Endothelial cell of umbilical vein (primary cell): ENCODE measurements around the gene SIN3B. TPM values are rescaled to one million over a fixed set of nuclear protein-coding genes. Genes with fewer than 3 reads are reported as not detected.

Experiments used
- BruUV-seq: library from RNA; stranded (reverse); fragments of 400-500 nt; replicated peaks from 2 replicates; lab custom pipeline; 2021; lab: Mats Ljungman, UMichigan
- CTCF ChIA-PET: fragments of 300-600, 350-600 bp; sonication (Branson Sonifier 250); formaldehyde crosslinking; loops from one replicate; lab custom pipeline; 2021; ENCODE audit warnings: antibody characterized with exemption, inconsistent platforms; lab: Charles Lee
- POLR2A ChIA-PET: fragments of 300-600, 350-600 bp; sonication (Branson Sonifier 250); formaldehyde crosslinking; loops from one replicate; lab custom pipeline; 2021; ENCODE audit warnings: antibody characterized with exemption, inconsistent platforms; lab: Charles Lee
- DNase-seq: peaks from one replicate; pipeline ENCODE4 v3.0.0-alpha.2; 2011; ENCODE audit warnings: low read depth, low spot score
- FAIRE-seq: peaks from 2 replicates; lab custom pipeline; 2011; peaks lifted over from hg19 to GRCh38; lab: Jason Lieb, UNC
- H2AFZ ChIP-seq: 2 replicates; pipeline ENCODE4 v1.6.0; 2012; ENCODE audit warnings: low read depth, low read length, control low read depth, inconsistent platforms
- H3K27ac ChIP-seq: 2 replicates; pipeline ENCODE4 v1.5.1; 2011; ENCODE audit warnings: low read depth, mild to moderate bottlenecking, control low read depth, low read length, moderate library complexity; ENCODE audit not compliant: insufficient read depth
- H3K27me3 ChIP-seq, 2 experiments: 2 replicates each; pipeline versions ENCODE4 v1.6.0 to v1.6.1; 2011; ENCODE audit warnings: low read length in 2 of 2, mixed read lengths in 1 of 2; ENCODE audit not compliant: control insufficient read depth in 2 of 2, insufficient read depth in 2 of 2
- H3K36me3 ChIP-seq, 2 experiments: 2 replicates in 1 of 2; 3 replicates in 1 of 2; pipeline ENCODE4 v1.5.1; 2011; ENCODE audit warnings: low read length in 2 of 2, mild to moderate bottlenecking in 1 of 2, moderate library complexity in 1 of 2; ENCODE audit not compliant: control insufficient read depth in 2 of 2, insufficient read depth in 2 of 2; ENCODE audit errors: extremely low read depth in 1 of 2
- H3K4me1 ChIP-seq: 3 replicates; pipeline ENCODE4 v1.5.1; 2011; ENCODE audit warnings: mild to moderate bottlenecking, low read length; ENCODE audit not compliant: control insufficient read depth, insufficient read depth; ENCODE audit errors: extremely low read depth
- H3K4me2 ChIP-seq: 2 replicates; pipeline ENCODE4 v1.6.1; 2011; ENCODE audit warnings: low read length, control low read depth, mixed read lengths; ENCODE audit not compliant: insufficient read depth
- H3K4me3 ChIP-seq, 3 experiments: fragments of 200-600 bp in 1 of 3; sonication (generic), shearing (Covaris generic) in 1 of 3; replicated peaks in 1 of 3; 2 replicates each; pipeline ENCODE4 v1.5.1; 2011 to 2016; ENCODE audit warnings: control low read depth in 3 of 3, low read length in 3 of 3, mild to moderate bottlenecking in 2 of 3, inconsistent platforms in 1 of 3, low read depth in 1 of 3, moderate library complexity in 1 of 3; ENCODE audit not compliant: insufficient read depth in 1 of 3
- H3K79me2 ChIP-seq: 2 replicates; pipeline ENCODE4 v1.6.0; 2012; ENCODE audit warnings: low read length, inconsistent platforms; ENCODE audit not compliant: control insufficient read depth, insufficient read depth
- H3K9ac ChIP-seq: replicated peaks from 2 replicates; pipeline ENCODE3; 2011; ENCODE audit warnings: low read length, control low read depth; ENCODE audit not compliant: insufficient read depth; ENCODE audit errors: extremely low read depth
- H3K9me1 ChIP-seq: replicated peaks from 3 replicates; pipeline ENCODE4 v1.6.0; 2011; ENCODE audit warnings: mild to moderate bottlenecking, low read length; ENCODE audit not compliant: control insufficient read depth, insufficient read depth; ENCODE audit errors: extremely low read depth
- H3K9me3 ChIP-seq: replicated peaks from 2 replicates; pipeline ENCODE4 v1.5.1; 2012; ENCODE audit warnings: low read length, inconsistent platforms; ENCODE audit not compliant: control insufficient read depth, insufficient read depth
- H4K20me1 ChIP-seq: replicated peaks from 2 replicates; pipeline ENCODE3; 2011; ENCODE audit warnings: mild to moderate bottlenecking, low read length; ENCODE audit not compliant: control insufficient read depth, insufficient read depth; ENCODE audit errors: extremely low read depth
- CTCF ChIP-seq, 2 donors: IDR thresholded peaks; 1 replicate in 1 of 2; 2 replicates in 1 of 2; pipeline ENCODE4 v1.5.1; 2011; ENCODE audit warnings: low read length in 2 of 2, mild to moderate bottlenecking in 2 of 2, moderate library complexity in 2 of 2, control low read depth in 1 of 2, inconsistent platforms in 1 of 2, low read depth in 1 of 2; ENCODE audit not compliant: insufficient read depth in 1 of 2; ENCODE audit errors: extremely low read depth in 1 of 2
- EZH2 ChIP-seq: IDR thresholded peaks from 2 replicates; pipeline ENCODE4 v1.6.1; 2012; ENCODE audit warnings: borderline replicate concordance, low read depth, mild to moderate bottlenecking, moderate library complexity, low read length, inconsistent platforms; ENCODE audit not compliant: severe bottlenecking
- FOS ChIP-seq: IDR thresholded peaks from 2 replicates; pipeline ENCODE4 v1.6.1; 2011; ENCODE audit warnings: mild to moderate bottlenecking, low read length, moderate library complexity, borderline replicate concordance; ENCODE audit not compliant: insufficient read depth
- GATA2 ChIP-seq: IDR thresholded peaks from 2 replicates; pipeline ENCODE4 v1.7.0; 2011; ENCODE audit warnings: low read depth, mild to moderate bottlenecking, moderate library complexity, mixed read lengths, low read length; ENCODE audit not compliant: insufficient read length, insufficient read depth
- JUN ChIP-seq: IDR thresholded peaks from 2 replicates; pipeline ENCODE4 v1.6.1; 2011; ENCODE audit warnings: borderline replicate concordance, low read depth; ENCODE audit not compliant: insufficient read length, insufficient read depth
- MAX ChIP-seq: IDR thresholded peaks from 2 replicates; pipeline ENCODE4 v1.6.1; 2011; ENCODE audit not compliant: insufficient read depth, insufficient read length
- MYC ChIP-seq: IDR thresholded peaks from one replicate; pipeline ENCODE4 v1.6.1; 2011; ENCODE audit warnings: mild to moderate bottlenecking, low read depth, low read length
- POLR2A ChIP-seq: IDR thresholded peaks from 2 replicates; pipeline ENCODE4 v1.6.1; 2012; ENCODE audit warnings: low read depth, mild to moderate bottlenecking, control low read depth, low read length
- POLR2AphosphoS5 ChIP-seq: IDR thresholded peaks from 2 replicates; pipeline ENCODE4 v1.6.1; 2012; ENCODE audit warnings: low read depth, mild to moderate bottlenecking, control low read depth, low read length, moderate library complexity; ENCODE audit not compliant: insufficient read depth
- dilution Hi-C: fragments of 300-500 bp; cut with MboI; formaldehyde crosslinking; loops from one replicate; pipeline ENCODE4 v1.15.0; 2019; ENCODE audit warnings: low sequenced_read_pairs; ENCODE audit not compliant: extremely low pct_ligation_motif_present
- intact Hi-C: fragments of 100-400 bp; cut with micrococcal nuclease; formaldehyde crosslinking; loops from one replicate; pipeline ENCODE4 v1.10.0; 2022
- polyA plus RNA-seq, 4 experiments: library from polyadenylated mRNA; depleted of rRNA in 3 of 4; stranded (reverse) in 3 of 4; unstranded in 1 of 4; fragments of >200 nt; gene quantifications; 2 replicates each; pipeline versions ENCODE4 v1.2.1 to v1.2.3, GENCODE V29; 2011 to 2012; ENCODE audit warnings: missing spikeins in 1 of 4
- total RNA-seq: library from RNA; stranded (reverse); gene quantifications from 2 replicates; pipeline ENCODE4 v1.2.3, GENCODE V29; 2021

SIN3B gene
- total and polyA plus RNA-seq, 2 donors (not counting 3 experiments of a cell fraction or from before 2014, with no cell fraction given) = 46.2 to 75.0 TPM

GRCh38 chr19:16894080-16894479, 64.9 kb downstream of the SIN3B start:
- no peaks in the 10 kb centered on the region for H3K9me3 ChIP-seq
- H3K27ac ChIP-seq = no peak overlapping the region
- no peaks in the 10 kb centered on the region for H4K20me1 ChIP-seq
- dilution Hi-C loops = no loop called here
- TF ChIP-seq GATA2 (no peak), EZH2 (no peak), CTCF (IDR thresholded peaks at IDR 0.05; ENCODE audit: extremely low read depth in 1 of 2, insufficient read depth in 1 of 2, low read depth in 1 of 2, low read length in 2 of 2) (no peak), MYC (no peak), JUN (no peak), FOS (no peak), POLR2AphosphoS5 (no peak), POLR2A (no peak), MAX (no peak)
- no peak overlapping the region for H2AFZ ChIP-seq
- H3K79me2 ChIP-seq = no peaks in the 10 kb centered on the region
- BruUV-seq = no TSS peak
- FAIRE-seq (no peak), DNase-seq (no peak)
- CTCF ChIA-PET = no interaction called here
- POLR2A ChIA-PET = no interaction called here
- no peaks in the 10 kb centered on the region for H3K9me1 ChIP-seq
- no peak overlapping the region for H3K4me2 ChIP-seq
- H3K27me3 ChIP-seq = no peaks in the 10 kb centered on the region
- H3K4me3 ChIP-seq = no peak overlapping the region
- no peak overlapping the region for H3K9ac ChIP-seq
- H3K4me1 ChIP-seq = peaks cover 2% of the 10 kb centered on the region
- intact Hi-C loops = no loop called here
- no peaks in the 10 kb centered on the region for H3K36me3 ChIP-seq
